PC-9 (cell line): ENCODE data around the gene TRPT1. TPM values are rescaled to one million over a fixed set of nuclear protein-coding genes. Genes with fewer than 3 reads are reported as not detected.
A peak's percentile ranks its signal among the peaks of the same experiment; 100 is the strongest.

Experiments
- BruUV-seq: library from RNA; stranded (reverse); fragments of 400-500 nt; replicated peaks from 2 replicates; lab custom pipeline; 2021; lab: Mats Ljungman, UMichigan
- CTCF ChIA-PET: fragments of 300-600 bp; sonication (Branson Sonifier 250); formaldehyde crosslinking; loops from one replicate; lab custom pipeline; 2022; ENCODE audit warnings: antibody characterized with exemption; lab: Charles Lee
- POLR2A ChIA-PET: fragments of 300-600 bp; sonication (Branson Sonifier 250); formaldehyde crosslinking; loops from one replicate; lab custom pipeline; 2022; ENCODE audit warnings: antibody characterized with exemption; ENCODE audit not compliant: unreplicated experiment; lab: Charles Lee
- DNase-seq, 2 experiments: peaks; one replicate each; pipeline versions ENCODE4 v3.0.0 to v3.0.0-alpha.2; 2015 to 2022; ENCODE audit warnings: mixed read lengths in 1 of 2
- H2AFZ ChIP-seq: fragments of 200-600 bp; sonication (generic); 2 replicates; pipeline ENCODE4 v1.8.1; 2017; ENCODE audit warnings: antibody characterized with exemption
- H3F3A ChIP-seq: fragments of 200-600 bp; sonication (generic); 2 replicates; pipeline ENCODE4 v1.8.1; 2017; ENCODE audit warnings: antibody characterized with exemption, mild to moderate bottlenecking, low read depth; ENCODE audit not compliant: insufficient read depth
- H3K27ac ChIP-seq: fragments of 200-600 bp; sonication (generic); 2 replicates; pipeline ENCODE4 v1.6.1; 2016; ENCODE audit warnings: mixed run types
- H3K27me3 ChIP-seq: fragments of 200-600 bp; sonication (generic); 2 replicates; pipeline ENCODE4 v1.6.1; 2016; ENCODE audit warnings: low read depth, mixed run types; ENCODE audit not compliant: insufficient read depth
- H3K36me3 ChIP-seq: fragments of 200-600 bp; sonication (generic); 2 replicates; pipeline ENCODE4 v1.6.1; 2016; ENCODE audit warnings: low read depth, mixed run types
- H3K4me1 ChIP-seq: fragments of 200-600 bp; sonication (generic); replicated peaks from 2 replicates; pipeline ENCODE4 v1.6.1; 2016; ENCODE audit warnings: mixed run types; ENCODE audit not compliant: insufficient read depth
- H3K4me2 ChIP-seq: fragments of 200-600 bp; sonication (generic); 2 replicates; pipeline ENCODE4 v1.6.1; 2017; ENCODE audit warnings: mixed run types
- H3K4me3 ChIP-seq: fragments of 200-600 bp; sonication (generic); 2 replicates; pipeline ENCODE4 v1.6.1; 2016; ENCODE audit warnings: mixed run types
- H3K79me2 ChIP-seq: fragments of 200-600 bp; sonication (generic); 2 replicates; pipeline ENCODE4 v1.6.1; 2017; ENCODE audit warnings: low read depth, mixed run types
- H3K9me2 ChIP-seq: fragments of 200-600 bp; sonication (generic); 2 replicates; pipeline ENCODE4 v1.8.1; 2017; ENCODE audit warnings: mild to moderate bottlenecking; ENCODE audit not compliant: insufficient read depth
- H3K9me3 ChIP-seq: fragments of 200-600 bp; sonication (generic); 2 replicates; pipeline ENCODE4 v1.8.1; 2016; ENCODE audit warnings: low read depth; ENCODE audit not compliant: insufficient read depth
- H4K20me1 ChIP-seq: fragments of 200-600 bp; sonication (generic); 2 replicates; pipeline ENCODE4 v1.8.1; 2017; ENCODE audit not compliant: insufficient read depth
- CTCF ChIP-seq: fragments of 200-600 bp; sonication (generic); conservative IDR thresholded peaks from 2 replicates; pipeline ENCODE4 v1.6.1; 2017; ENCODE audit warnings: mixed run types, antibody characterized with exemption, mild to moderate bottlenecking, moderate library complexity
- EZH2 ChIP-seq: fragments of 200-600 bp; sonication (generic); IDR thresholded peaks from 2 replicates; pipeline ENCODE4 v1.8.0; 2017; ENCODE audit warnings: antibody characterized with exemption, low read depth
- intact Hi-C: fragments of 100-400 bp; cut with micrococcal nuclease; formaldehyde crosslinking; loops from one replicate; pipeline ENCODE4 v1.10.0; 2022; ENCODE audit not compliant: unreplicated experiment
- total RNA-seq: library from RNA; stranded (reverse); gene quantifications from 2 replicates; pipeline ENCODE4 v1.2.3, GENCODE V29; 2021

Gene TRPT1
- total RNA-seq, 1 experiment from 2014 or later, result 55.2 TPM

GRCh38 chr11:64264371-64264852, 38.4 kb upstream of the TRPT1 start:
- no peaks in the 10 kb centered on the region for H3K79me2 ChIP-seq
- H3K4me2 ChIP-seq, result no peak overlapping the region
- peaks cover 14% of the 10 kb centered on the region for H3K4me1 ChIP-seq
- H2AFZ ChIP-seq, result no peak overlapping the region
- BruUV-seq, result no TSS peak
- H3K9me2 ChIP-seq, result no peaks in the 10 kb centered on the region
- H3K9me3 ChIP-seq, result no peaks in the 10 kb centered on the region
- no peak overlapping the region for H3K4me3 ChIP-seq
- CTCF ChIA-PET, result interaction anchor here (0.6 kb wide), 1 partner anchor 918 kb away, joined by 8 read pairs; no protein-coding TSS in a partner anchor
- TF ChIP-seq CTCF, result no peak
- no peak for TF ChIP-seq EZH2
- DNase-seq, result peak in 1 of 2 experiments; percentile 28
- POLR2A ChIA-PET, result no interaction called here
- H3K27me3 ChIP-seq, result no peaks in the 10 kb centered on the region
- no peak overlapping the region for H3K27ac ChIP-seq
- H3K36me3 ChIP-seq, result peaks cover 9% of the 10 kb centered on the region; the same call in 1 of the 2 replicates
- H4K20me1 ChIP-seq, result no peaks in the 10 kb centered on the region
- intact Hi-C loops, result no loop called here
- peaks cover 28% of the 10 kb centered on the region for H3F3A ChIP-seq

- peaks cover 9% of the 10 kb centered on the region; the same call in 1 of the 2 replicates for H3K36me3 ChIP-seq
- H3K4me3 ChIP-seq, result no peak overlapping the region
- peaks cover 14% of the 10 kb centered on the region for H3K4me1 ChIP-seq
- CTCF ChIA-PET, result interaction anchor here (0.6 kb wide), 1 partner anchor 919 kb away, joined by 8 read pairs; no protein-coding TSS in a partner anchor
- intact Hi-C loops, result no loop called here
- no peaks in the 10 kb centered on the region for H3K27me3 ChIP-seq
- H3K27ac ChIP-seq, result no peak overlapping the region
- H2AFZ ChIP-seq, result no peak overlapping the region
- H3F3A ChIP-seq, result peaks cover 25% of the 10 kb centered on the region
- H3K79me2 ChIP-seq, result no peaks in the 10 kb centered on the region
- TF ChIP-seq CTCF (no peak), EZH2 (no peak)
- H3K9me2 ChIP-seq, result no peaks in the 10 kb centered on the region
- BruUV-seq, result no TSS peak
- no peaks in the 10 kb centered on the region for H4K20me1 ChIP-seq
- DNase-seq, result no peak
- POLR2A ChIA-PET, result no interaction called here
- H3K9me3 ChIP-seq, result no peaks in the 10 kb centered on the region
- H3K4me2 ChIP-seq, result no peak overlapping the region
Observed at GRCh38 chr11:64263947-64264317, 37.9 kb upstream of the TRPT1 start.

- no peak overlapping the region for H3K4me2 ChIP-seq
- DNase-seq, result peak in 1 of 2 experiments; percentile 31
- H3K36me3 ChIP-seq, result peaks cover 9% of the 10 kb centered on the region; the same call in 1 of the 2 replicates
- peaks cover 19% of the 10 kb centered on the region for H3F3A ChIP-seq
- no peaks in the 10 kb centered on the region for H3K9me2 ChIP-seq
- POLR2A ChIA-PET, result no interaction called here
- no peaks in the 10 kb centered on the region for H3K9me3 ChIP-seq
- peaks cover 8% of the 10 kb centered on the region for H3K4me1 ChIP-seq
- H3K79me2 ChIP-seq, result no peaks in the 10 kb centered on the region
- H3K4me3 ChIP-seq, result no peak overlapping the region
- H3K27me3 ChIP-seq, result no peaks in the 10 kb centered on the region
- CTCF ChIA-PET, result no interaction called here
- no peak for TF ChIP-seq EZH2
- no peak for TF ChIP-seq CTCF
- no peak overlapping the region for H3K27ac ChIP-seq
- no peak overlapping the region for H2AFZ ChIP-seq
- no peaks in the 10 kb centered on the region for H4K20me1 ChIP-seq
- BruUV-seq, result no TSS peak
- intact Hi-C loops, result no loop called here
Observed at GRCh38 chr11:64263021-64263946, 37.3 kb upstream of the TRPT1 start.
